Stimulated activated CD4-positive, alpha-beta T cell treated with anti-CD3 and anti-CD28 coated beads, Interleukin-12 subunit alpha, Interleukin-12 subunit beta, amount 100 ng/mL, for 48 hours (primary cell): Measurements from ENCODE around the gene WIPF1.

ENCODE experiments used
- DNase-seq, 3 donors: peaks; one replicate each; pipeline ENCODE4 v3.0.0-alpha.2; 2020; ENCODE audit warnings: low read depth in 2 of 3, low spot score in 1 of 3

The WIPF1 gene

DNA sequence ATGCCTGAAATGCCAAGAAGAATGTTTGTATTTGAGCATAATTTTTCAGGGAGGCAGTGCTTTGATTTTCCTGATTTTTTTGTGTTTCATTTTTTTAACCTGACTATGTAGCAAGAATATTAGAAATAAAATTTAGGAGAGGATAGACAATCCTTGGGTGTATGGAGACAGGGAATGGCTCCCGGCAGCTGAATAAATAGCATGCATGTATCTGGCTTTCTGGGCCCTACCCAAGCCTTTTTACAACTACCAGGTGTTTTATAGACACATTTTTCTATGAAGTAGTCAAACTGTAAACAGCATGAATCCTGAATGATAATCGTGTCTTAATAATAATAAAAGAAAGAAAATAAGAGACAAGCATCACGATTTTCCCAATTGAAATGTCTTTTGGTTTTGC, 52.4 kb downstream of the WIPF1 start:
- no peak for DNase-seq

- DNase-seq, result no peak
These were observed 52.8 kb downstream of the WIPF1 start for GRCh38 chr2:174544802-174545201.

DNA sequence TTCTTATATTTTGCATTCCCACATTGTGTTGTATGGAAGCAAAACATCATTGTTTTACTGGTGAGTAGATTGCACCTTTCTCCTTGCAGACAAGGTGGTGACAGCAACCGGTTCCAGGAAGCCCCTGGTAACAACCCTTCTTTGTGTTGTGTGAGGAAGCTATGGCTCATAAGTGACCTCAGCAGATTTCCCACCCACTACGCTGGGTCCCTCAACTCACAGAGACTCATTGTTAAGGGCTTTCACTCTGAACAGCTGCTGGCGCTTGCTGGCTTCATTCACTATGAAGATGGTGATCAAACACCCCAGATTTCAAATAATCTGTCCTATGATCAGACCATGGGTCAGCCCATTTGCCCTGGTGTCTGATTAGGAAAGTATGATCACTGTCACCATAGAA, 53.4 kb downstream of the WIPF1 start:
- peak in 1 of 3 donors; percentile 7 for DNase-seq

DNA sequence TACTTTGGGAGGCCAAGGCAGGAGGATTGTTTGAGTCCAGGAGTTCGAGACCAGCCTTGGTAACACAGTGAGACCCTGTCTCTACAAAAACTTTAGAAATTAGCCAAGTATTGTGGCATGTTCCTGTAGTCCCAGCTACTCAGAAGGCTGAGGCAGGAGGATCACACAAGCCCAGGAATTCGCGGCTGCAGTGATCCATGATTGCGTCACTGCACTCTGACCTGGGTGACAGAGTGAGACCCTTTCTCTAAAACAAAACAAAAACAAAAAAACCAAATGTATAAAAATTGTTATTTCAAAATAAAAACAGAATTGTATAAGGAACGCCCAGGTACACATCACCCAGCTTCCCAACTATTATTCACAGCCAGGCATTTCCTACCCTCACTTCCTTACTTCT, 56.7 kb downstream of the WIPF1 start:
- no peak for DNase-seq

DNA sequence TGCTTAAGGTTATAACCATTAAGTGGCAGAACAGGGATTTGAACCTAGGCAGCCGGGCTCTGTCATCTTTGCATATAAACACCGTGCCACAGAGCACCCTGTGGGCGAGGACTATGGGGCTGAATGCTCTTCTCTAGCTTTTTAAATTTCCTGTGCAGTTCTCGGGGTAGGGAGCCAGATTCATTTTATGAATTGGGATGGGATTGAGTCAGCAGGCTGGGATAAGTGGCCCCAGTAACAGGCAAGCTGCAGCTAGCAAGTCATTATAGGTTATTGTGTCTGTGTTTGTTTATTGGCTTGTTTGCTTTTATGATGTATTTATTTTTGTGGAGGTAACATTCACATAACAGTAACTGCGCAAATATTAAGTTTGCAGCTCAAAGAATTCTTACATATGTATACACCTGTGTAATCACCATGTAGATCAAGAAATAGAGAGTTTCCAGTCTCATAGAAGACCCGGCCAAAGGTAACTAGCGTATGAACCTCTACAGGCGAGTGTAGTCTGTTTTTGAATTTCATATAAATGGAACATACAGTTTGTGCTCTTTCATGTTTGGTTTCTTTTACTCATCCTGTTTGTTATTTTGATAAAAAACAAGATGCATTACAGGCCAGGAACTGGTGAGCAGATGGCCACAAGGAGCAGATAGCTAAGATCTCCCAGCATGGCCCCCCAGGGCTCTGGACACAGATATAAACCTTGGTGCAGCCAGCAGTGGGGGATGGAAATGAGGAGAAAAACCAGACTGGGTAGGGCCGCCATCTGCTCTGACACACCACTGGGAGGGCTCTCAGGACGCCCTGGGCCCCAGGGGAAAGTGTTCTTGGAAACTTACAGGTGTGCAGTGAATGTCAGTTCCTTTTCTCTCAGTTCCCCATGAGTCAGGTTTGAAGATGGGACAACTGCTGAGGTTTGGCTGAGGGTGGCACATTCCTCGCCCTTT, 61.6 kb downstream of the WIPF1 start:
- no peak for DNase-seq

GRCh38 chr2:174535083-174535482, 62.5 kb downstream of the WIPF1 start:
- DNase-seq, result no peak

DNA sequence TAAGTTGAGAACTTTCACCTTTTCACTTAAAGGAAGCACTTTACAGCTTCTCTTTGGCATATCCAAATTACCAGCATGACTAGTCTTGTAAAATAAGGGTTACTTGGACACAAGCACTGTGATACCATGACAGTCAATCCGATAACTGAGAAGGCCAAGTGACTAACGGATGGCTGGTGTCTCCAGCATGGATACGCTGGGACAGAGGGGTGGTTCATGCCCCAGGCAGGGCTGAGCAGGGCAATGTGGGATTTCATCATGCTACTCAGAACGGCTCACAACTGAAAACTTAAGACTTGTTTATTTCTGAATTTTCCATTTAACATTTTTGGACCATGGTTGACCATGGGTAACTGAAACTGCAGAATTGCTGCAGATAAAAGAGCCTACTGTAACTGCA, 67.7 kb downstream of the WIPF1 start:
- no peak for DNase-seq

- no peak for DNase-seq
These were observed 69.6 kb downstream of the WIPF1 start for GRCh38 chr2:174527959-174528358.

GRCh38 chr2:174527101-174527721, 70.4 kb downstream of the WIPF1 start:
- no peak for DNase-seq

GRCh38 chr2:174524527-174524926, 73.1 kb downstream of the WIPF1 start:
- DNase-seq, result no peak

GRCh38 chr2:174522553-174522952, 75.1 kb downstream of the WIPF1 start:
- no peak for DNase-seq

- no peak for DNase-seq
These were observed 79.2 kb downstream of the WIPF1 start for GRCh38 chr2:174518395-174518794.

DNA sequence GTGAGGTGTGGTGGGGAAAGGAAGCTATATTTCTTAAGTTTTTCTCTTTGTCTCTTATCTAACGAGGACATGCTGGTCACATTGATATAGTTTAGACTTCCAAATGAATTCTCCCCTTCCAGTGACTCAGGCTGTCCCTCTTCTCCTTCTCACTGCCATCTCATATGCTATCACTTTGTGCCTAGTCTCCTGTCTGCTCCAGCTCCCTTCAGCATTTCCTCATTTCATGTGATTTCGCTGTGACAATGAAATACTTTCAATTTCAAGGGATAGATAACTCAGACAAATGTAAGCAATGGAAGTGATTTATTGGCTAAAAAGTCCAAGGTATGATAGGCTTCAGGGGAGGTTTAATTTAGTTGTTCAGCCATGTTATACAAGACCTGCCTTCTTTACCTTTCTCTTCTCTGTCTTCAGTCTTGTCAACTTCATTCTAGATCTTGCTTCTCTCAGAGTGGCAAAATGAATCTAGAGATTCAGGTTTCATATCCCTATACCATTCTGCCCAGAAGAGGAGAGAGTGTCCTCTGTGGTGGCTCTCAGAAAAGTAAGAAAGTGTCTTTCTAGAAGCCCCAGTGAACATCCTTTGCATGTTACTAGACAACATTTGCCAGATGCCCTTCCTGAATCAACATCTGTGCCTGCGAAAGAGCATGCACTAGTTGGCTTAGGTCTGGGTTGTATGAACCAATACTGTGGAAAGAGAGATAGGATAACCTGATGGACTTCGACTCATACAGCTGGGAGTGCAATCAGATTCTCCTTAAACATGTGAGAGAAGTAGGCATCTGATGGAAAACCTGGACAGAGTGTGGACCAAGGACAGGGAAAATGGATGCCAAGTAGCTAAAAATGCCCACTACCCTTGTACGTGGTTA, 80.9 kb downstream of the WIPF1 start:
- DNase-seq, result no peak

DNA sequence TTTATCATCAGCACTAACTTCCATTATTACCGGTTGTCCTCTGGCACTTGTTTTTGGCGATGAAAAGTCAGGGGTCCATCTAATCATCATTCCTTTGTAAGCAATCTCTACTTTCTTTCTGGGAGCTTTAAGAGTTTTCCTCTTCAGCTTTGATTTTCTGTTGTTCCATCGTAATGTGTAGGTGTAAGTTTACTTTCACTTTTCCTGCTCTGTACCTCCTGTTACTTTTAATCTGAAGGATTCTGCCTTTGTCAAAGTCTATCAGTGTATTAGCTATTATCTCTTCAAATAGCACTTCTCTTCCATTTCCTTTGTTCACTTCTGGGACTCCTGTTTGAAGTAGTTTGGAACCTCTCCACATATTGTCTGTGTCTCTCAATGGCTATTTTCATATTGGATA, 85.3 kb downstream of the WIPF1 start:
- DNase-seq, result no peak

DNA sequence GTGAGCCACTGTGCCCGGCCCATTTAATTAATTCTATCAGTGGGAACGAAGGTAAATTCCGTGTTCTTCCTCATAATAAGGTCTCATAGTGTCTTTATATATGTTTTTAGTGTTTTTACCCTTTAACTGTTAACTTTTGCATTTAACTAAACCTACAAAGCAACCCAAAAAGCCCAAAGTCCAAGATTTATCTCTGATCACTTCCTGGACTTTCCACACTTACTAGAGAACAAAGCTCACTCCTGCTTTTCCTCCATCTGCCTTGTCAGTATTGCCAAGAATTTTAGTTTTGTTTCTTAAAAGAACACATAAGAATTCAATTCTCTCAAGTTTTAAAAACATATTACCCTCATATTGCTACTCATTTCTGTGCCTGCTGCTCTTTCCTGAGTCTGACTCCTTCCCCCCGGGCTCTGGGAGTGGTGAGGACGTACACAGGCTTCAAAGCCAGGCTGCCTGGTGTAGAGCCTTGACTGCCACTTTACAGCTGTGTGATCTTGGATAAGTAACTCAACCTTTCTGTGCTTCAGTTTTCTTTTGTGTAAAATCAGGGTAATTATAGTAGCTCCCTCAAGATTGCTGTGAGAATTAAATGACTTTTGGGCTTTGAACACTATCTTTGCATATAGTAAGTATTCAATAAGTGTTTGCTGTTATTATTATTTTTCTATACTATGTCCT, 85.9 kb downstream of the WIPF1 start:
- DNase-seq, result no peak

DNA sequence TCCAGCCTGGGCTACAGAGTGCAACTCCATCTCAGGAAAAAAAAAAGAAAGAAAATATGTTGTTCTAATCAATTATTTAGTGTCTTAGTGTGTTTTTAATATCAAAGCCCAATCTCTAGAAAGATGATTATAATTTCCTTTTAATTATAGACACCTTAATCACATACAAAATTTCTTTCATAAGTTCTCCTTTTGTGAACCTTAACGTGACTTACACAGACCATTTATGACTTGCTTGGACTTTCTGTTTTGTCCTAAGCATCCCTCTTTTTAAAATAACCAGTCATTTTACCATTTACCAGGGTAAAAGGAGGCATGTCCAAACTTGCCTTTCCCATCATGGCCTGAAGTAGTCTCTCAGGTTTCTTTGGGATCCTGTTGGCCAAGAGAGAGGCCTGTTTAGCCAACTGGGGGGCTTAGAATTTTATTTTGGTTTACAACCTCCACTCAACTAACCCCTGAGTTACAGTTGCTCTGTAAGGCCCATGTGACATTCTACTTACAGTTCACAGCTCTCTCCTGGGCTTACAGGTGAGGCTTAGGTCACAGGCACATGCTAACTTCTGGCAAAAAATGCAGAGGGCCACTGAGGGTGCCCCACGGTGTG, 86.9 kb downstream of the WIPF1 start:
- DNase-seq, result no peak
